GM18868 (cell line): ENCODE results near the gene PLB1.

ENCODE experiments used
- ATAC-seq: cut with Tn5 transposase; IDR thresholded peaks from one replicate; pipeline ENCODE4 v1.9.1; 2021; ENCODE audit warnings: mild to moderate bottlenecking, moderate library complexity; ENCODE audit not compliant: unreplicated experiment

PLB1 gene

GRCh38 chr2:28608500-28609424 is 112.9 kb downstream of the PLB1 start:
- no peak for ATAC-seq

DNA sequence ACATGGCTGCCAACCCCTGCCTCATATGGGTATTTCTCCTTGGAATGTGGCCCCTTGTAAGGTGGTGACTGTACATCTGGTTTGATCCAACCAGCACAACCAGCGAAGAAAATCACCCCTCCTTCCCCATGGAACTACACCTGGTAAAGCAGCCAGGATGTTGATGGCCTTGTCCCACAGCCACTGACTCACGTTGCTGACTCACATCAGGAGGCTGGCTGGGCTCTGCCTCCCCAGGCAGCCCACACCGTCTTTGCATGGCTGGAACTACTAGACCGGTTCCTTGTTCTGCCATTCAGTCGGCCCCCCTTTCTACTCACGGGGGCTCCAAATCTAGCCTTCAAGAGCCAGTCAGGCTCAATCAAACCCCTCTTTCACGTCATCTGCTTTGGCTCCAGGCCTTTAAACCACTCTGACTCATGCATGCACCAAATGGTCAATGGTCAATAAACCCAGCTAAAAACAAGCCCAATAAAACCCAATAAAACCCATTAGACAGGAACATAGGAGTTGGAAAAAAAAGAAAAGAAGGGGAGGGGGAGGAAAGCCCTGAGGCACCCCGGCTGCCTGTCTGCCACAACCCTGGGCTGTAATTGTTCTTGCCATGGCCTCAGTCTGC is 114.8 kb downstream of the PLB1 start:
- ATAC-seq, result no peak

DNA sequence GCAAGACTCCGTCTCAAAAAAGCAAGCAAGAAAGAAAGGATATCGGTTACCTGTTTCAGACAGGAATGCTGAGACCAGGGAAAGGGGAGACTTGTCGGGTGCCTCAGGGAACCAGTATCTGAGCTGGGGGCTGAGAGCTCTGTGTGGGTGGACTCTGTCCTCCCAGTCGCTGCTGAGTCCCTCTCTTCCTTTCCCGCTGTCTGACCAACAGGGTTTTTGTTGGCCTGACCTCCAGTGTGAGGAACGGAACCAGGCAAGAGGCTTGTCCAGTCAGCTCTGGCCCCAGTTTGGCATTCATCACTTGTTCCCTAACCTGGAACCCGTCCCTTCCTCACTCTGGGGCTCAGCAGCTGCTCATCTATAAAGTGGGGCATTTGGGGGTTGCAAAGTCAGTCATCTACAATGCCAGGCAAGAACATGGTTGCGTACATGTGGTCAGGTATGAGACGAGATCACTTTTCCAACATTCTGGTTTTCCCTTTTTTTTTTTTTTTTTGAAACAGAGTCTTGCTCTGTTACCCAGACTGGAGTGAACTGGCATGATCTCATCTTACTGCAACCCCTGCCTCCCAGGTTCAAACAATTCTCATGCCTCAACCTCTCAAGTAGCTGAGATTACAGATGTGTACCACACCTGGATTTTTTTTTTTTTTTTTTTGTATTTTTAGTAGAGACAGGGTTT is 116.4 kb downstream of the PLB1 start:
- no peak for ATAC-seq

DNA sequence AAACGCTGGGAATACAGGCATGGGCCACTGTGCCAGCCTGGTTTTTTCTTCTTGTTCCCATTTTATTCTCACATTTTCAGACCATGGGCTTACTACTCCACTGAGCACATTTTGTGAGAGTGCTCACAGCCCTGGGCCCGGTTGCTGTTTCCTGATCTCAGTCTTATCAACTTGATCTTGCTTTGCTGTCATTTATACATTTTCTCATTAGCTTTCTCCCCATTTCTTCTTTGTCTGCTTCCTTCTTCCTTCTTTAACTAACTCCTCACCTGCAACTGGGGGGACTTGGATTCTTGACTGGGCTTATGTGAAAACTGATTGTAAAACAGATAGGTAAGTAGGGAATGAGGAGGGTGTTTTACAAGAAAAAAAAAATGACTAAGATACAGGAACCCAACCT is 117.3 kb downstream of the PLB1 start:
- no peak for ATAC-seq

- no peak for ATAC-seq
Observed at GRCh38 chr2:28613633-28614501, 118.0 kb downstream of the PLB1 start.

- no peak for ATAC-seq
Observed at GRCh38 chr2:28615706-28616105, 119.8 kb downstream of the PLB1 start.

GRCh38 chr2:28616396-28616999 is 120.6 kb downstream of the PLB1 start:
- no peak for ATAC-seq

GRCh38 chr2:28617502-28618184 is 121.8 kb downstream of the PLB1 start:
- no peak for ATAC-seq

DNA sequence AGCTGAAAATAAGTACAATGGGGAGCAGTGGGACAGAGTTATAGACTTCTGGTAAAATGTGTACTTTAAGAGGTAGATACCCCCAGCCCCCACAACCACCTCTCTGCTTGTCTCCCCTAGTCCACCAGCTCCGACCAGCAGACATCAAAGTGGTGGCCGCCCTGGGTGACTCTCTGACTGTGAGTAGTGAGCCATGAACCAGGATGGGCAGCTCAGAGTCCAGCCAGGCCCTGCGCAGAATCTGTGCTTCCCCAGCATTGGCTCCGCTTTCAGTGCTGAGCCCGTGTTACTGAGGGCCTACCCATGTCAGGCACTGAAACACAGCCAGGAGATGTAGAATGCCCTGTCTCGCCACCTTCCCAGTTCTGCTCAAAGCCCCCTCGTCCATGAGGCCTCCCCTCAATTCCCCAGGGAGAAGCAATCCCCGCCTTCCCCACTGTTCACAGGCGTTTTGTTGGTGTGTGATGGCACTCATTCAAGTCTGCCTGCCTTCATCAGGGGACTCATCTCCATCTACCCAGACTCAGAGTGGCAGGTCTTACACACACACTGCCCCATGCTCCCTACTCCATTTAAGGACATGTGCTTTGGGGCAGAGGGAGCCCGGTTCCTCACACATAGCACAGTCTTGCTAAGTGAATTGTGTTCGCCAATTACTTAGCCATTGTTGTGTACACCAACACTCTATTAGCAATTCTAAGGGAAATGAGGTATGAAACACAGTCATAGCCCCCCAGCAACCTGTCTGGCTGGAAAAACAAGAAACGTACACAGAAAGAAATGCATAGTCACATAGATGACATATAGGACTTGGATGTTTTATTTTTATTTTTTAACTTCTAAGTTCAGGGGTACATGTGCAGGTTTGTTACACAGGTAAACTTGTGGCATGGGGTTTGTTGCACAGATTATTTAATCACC is 122.6 kb downstream of the PLB1 start:
- ATAC-seq, result no peak

GRCh38 chr2:28619213-28620196 is 123.6 kb downstream of the PLB1 start:
- ATAC-seq, result no peak

DNA sequence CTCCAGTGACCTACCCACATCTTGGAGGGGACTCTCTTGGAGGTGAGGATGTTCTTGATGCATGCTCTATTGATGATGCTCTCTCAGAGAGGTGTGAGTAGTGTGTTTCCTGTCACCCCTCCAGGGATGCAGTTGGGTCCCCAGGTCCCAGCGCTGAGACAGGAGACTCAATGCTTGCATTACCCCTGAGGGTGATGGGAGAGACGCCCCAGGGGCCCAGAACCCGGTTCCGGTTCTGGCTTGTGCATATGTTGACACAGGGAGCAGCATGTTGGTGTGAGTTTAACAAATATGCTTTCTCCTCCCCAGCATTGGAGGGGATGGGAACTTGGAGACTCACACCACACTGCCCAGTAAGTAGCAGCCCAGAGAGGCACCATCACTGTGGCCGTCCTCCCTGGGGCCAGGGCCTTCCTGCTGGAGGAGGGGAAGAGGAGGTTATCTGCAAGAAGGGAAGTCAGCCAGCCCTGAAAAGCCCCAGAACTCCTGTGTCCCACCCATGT is 124.5 kb downstream of the PLB1 start:
- ATAC-seq, result no peak

- no peak for ATAC-seq
Observed at GRCh38 chr2:28620801-28621171, 124.9 kb downstream of the PLB1 start.

DNA sequence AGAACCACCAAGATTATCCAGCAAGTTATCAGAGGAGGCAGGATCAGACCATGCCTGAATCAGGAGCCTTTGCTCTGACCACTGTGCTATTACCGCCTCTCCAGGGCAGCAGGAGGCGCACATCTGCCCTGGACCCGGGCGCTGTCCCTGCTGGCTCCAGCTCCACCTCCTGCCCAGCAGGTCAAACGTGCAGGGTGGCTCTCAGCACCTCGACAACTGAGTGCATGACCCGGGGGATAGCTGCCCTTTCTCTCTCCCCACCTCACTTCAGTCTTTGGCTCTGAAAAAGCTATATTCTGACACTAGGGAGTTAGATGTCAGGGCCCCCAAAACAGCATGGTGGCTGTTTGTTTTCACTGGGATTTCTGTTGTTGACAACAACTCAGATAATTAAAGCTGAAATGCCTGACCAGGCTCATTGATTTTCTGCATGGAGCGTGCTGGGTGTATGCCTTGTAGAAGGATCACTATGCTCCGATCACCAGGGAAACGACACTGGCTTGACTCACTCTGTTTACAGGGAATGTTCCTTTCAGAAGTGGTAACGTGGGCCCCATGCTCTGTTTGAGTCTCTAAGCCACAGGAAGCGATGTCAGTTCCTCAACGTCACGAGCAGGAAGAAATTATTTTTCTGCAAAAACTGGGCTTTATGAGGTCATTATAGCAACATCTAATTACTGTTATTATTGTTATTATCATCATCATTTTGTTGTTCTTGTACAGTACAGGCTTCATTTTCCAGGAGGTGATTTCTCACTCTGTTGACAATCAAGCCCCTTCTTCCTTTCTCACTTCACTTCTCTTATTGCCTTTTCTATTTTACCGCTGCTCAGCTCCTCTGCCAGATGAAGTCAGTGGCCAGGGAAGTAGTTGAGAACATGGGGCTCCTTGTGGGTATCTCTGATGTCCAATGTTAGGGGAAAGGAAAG is 125.6 kb downstream of the PLB1 start:
- no peak for ATAC-seq

DNA sequence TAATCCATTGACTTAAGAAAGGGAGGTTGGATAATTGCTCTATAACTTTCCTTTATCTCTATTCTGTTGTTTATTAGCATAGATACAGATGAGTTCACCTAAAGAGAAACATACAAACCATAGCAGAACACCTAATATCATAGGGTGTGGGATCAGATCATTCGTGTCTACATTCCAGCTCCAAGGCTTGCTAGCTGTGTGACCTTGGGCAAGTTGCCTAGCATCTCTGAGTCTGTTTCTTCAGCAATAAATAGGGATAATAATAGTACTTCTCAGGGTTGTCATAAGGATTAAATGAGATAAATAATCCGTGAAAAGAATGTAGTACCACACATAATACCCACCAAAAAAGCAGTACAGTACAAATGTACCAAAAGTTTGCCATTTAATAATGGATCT is 126.2 kb downstream of the PLB1 start:
- ATAC-seq, result no peak

DNA sequence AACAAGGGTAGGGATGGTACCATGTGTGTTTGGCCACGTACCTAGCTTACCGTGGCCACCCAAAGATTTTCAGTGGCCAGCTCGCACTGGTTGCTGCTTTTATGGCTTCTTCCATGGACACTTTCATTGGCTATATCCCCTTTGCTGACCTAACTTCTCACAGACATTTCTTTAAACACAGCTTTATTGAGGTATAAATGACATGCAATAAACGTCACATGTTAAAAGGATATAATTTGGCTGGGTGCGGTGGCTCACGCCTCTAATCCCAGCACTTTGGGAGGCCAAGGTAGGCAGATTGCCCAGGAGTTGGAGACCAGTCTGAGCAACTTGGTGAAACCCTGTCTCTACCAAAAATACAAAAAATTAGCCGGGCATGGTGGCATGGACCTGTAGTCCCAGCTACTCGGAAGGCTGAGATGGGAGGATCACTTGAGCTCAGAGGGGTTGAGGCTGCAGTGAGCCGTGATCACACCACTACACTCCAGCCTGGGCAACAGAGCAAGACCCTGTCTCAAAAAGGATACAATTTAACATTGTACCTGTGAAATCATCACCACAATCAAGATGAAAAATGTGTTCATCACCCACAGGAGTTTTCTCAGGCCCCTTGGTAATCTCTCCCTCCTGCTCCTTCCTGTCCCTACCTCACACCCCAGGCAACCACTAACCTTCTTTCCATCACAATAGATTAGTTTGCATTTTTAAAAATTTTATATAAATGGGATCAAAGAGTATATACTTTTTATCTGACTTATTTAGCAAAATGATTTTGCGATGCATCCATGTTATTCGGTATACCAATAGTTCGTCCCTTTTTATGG is 127.9 kb downstream of the PLB1 start:
- ATAC-seq, result no peak

- no peak for ATAC-seq
Observed at GRCh38 chr2:28624436-28624792, 128.6 kb downstream of the PLB1 start.
